ENCODE results near the gene ANKRD27. TPM values are rescaled to one million over a fixed set of nuclear protein-coding genes. Genes with fewer than 3 reads are reported as not detected.
"Not testable (repeated sequence)": the region's sequence is repeated elsewhere in the genome, so short reads cannot be mapped to it uniquely, and the experiment has no call there.

ANKRD27 gene
- 18.2 TPM for polyA plus RNA-seq (2013, experiment 1 of 2)
- polyA plus RNA-seq (2013, experiment 2 of 2) = 23.3 TPM

DNA sequence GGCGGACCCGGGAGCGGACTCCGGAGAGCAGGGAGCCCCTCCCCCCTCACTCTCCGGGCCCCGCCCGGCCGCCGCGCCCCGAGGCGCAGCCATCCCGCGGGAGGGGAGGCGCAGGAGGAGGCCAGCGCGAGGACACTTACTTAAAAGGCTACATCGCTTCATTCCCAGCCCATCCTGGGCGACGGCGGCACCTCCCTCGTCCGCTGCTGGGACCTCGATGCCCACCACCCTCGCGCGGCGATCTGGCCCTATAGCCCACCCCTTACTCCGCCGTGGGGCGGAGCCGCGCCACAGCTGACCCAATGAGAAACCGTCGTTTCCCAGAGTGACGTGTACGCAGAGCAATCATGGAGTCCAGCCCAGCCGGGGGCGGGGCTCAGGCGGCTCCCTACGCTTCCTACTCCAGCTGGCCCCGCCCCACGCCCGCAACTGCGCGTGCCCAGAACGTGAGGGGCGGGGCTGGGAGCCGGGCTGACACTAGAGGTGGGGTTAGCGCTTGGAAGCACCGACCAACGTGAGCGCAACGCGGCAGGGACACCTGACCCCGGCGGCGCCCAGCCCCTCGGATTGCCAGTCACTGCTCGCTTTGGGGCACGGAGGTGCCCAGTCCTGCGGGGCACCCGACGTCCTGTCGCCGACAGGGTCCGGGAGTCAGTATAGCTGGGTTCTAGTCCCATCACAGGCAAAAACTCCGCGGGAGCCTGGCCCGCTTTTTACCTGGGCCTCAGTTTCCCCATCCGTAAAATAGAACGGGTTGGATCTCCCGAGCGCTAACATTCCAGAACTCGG is at the start of gene ANKRD27:
ANKRD27 (minus strand) TSS at position 250 of the 789 bp plus-strand sequence. CDS start 16,165 bp downstream, outside the sequence.
- Histone ChIP-seq H3K4me3 (ENCODE audit: low read length) (peak within 1 kb of the TSS; percentile 92), H3K9ac (ENCODE audit: low read depth, low read length) (peak within 1 kb of the TSS; percentile 78), H3K4me1 (ENCODE audit: insufficient read depth, low read length) (no peaks in the 10 kb centered on the region), H3K9me3 (ENCODE audit: insufficient read depth, low read depth, low read length) (no peaks in the 10 kb centered on the region), H3K27me3 (ENCODE audit: insufficient read depth, low read length) (peaks cover 47% of the 10 kb centered on the region), H3K36me3 (ENCODE audit: insufficient read depth, low read length) (no peaks in the 10 kb centered on the region), H3K27ac (ENCODE audit: low read depth, low read length) (no peak within 1 kb of the TSS)
- WGBS = under 1% methylated on average over 75 of the region's 75 CpGs

DNA sequence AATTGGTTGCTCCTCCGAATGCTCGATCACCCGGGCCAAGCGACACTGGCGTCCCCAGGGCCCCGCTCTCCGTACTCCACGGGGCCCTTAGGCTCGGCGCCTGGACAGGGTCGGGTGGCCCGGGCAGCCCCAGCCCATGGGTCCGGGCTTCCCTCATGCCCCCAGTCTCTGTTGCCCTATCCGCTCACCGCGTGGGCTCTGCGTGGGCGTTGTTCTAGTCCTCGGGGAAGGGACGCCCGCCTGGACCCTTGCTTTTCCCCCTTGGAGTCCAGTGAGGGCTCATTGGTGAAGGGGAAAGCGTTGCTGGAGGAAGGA is 45.9 kb upstream of the ANKRD27 start:
- Histone ChIP-seq H3K27ac (ENCODE audit: low read depth, low read length) (no peak overlapping the region), H3K4me1 (ENCODE audit: insufficient read depth, low read length) (no peaks in the 10 kb centered on the region), H3K36me3 (ENCODE audit: insufficient read depth, low read length) (no peaks in the 10 kb centered on the region), H3K4me3 (ENCODE audit: low read length) (no peak overlapping the region), H3K9me3 (ENCODE audit: insufficient read depth, low read depth, low read length) (no peaks in the 10 kb centered on the region), H3K27me3 (ENCODE audit: insufficient read depth, low read length) (no peaks in the 10 kb centered on the region), H3K9ac (ENCODE audit: low read depth, low read length) (no peak overlapping the region)
- WGBS = 96% methylated on average over 22 of the region's 22 CpGs

DNA sequence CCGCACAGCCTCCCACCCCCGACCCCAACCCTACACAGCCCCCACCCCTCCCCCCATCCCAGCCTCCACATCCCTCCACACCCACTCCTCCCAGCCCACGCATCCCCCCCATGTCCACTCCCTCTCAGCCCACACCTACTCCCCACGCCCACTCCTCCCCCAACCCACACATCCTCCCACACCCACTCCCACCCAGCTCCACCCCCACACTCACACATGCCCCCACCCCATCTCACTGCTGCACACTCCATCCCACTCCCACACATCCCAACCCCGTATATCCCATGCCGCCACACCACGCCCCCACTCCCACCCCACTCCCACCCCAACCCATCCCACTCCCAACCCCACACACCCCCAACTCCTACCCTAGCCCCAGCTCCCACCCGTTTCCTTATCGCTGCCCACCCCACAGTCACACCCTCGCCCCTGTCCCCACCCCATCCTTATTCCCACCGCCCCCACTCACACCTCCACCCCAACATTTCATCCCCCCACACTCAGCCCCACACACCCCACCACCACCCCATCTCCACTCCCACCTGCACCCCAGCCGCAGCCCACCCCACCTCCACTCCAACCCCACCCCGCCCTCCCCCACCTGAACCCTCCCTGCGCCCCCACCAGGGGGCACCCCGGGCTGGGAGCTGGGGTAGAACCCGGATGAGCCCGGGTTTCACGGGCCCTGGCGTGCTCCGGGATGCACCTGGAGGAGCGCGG is 45.4 kb upstream of the ANKRD27 start:
- 94% methylated on average over 18 of the region's 22 CpGs for WGBS
- Histone ChIP-seq H3K36me3 (ENCODE audit: insufficient read depth, low read length) (no peaks in the 10 kb centered on the region), H3K9ac (ENCODE audit: low read depth, low read length) (no peak overlapping the region), H3K27ac (ENCODE audit: low read depth, low read length) (no peak overlapping the region), H3K9me3 (ENCODE audit: insufficient read depth, low read depth, low read length) (no peaks in the 10 kb centered on the region), H3K27me3 (ENCODE audit: insufficient read depth, low read length) (no peaks in the 10 kb centered on the region), H3K4me3 (ENCODE audit: low read length) (no peak overlapping the region), H3K4me1 (ENCODE audit: insufficient read depth, low read length) (no peaks in the 10 kb centered on the region)

DNA sequence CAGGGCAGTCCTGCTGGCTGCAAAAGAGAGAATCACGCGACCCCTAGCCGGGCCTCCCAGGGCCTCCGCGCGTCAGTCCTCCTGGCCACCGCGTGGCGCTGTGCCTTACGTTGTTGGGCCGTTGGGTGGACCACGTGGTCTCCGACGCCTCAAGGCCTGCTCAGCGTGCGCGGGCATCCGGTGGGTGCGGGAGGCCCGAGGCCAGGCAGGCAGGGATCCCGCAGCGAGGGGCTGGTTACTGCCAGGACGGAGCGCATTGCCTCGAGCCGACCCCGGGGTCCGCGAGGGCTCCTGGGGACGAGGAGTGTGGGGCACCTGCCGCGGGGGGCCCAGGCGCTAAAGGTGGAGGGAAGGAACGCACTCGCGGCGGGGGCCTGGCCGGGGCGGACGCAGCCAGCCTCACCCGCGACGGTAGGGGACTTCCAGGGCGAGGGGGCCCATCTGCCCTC is 44.7 kb upstream of the ANKRD27 start, which contains the start of gene TDRD12:
TDRD12 (plus strand) TSS at position 157 of the 449 bp plus-strand sequence. CDS start 306 bp downstream, outside the sequence.
- no peaks in the 10 kb centered on the region for H3K27me3 ChIP-seq (ENCODE audit: insufficient read depth, low read length)
- H3K27ac ChIP-seq (ENCODE audit: low read depth, low read length) = no peak within 1 kb of the TSS
- H3K9ac ChIP-seq (ENCODE audit: low read depth, low read length) = no peak within 1 kb of the TSS
- no peaks in the 10 kb centered on the region for H3K36me3 ChIP-seq (ENCODE audit: insufficient read depth, low read length)
- H3K4me1 ChIP-seq (ENCODE audit: insufficient read depth, low read length) = no peaks in the 10 kb centered on the region
- H3K4me3 ChIP-seq (ENCODE audit: low read length) = no peak within 1 kb of the TSS
- H3K9me3 ChIP-seq (ENCODE audit: insufficient read depth, low read depth, low read length) = no peaks in the 10 kb centered on the region
- WGBS = 96% methylated on average over 44 of the region's 44 CpGs

DNA sequence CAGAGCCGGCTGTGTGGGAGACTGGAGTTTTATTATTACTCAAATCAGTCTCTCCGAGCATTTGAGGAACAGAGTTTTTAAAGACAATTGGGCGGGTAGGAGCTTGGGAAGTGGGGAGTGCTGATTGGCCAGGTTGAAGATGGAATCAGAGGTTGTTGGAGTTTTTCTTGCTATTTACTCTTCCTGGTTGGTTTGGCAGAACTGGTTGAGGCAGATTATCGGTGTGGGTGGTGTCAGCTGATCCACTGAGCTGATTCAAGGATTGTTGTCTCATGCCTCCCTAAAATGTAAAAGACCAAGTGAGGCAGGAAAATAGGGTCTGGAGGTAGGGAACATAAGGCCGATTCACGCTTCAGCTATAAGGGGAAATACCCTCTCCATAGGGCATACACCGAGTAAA is 43.3 kb upstream of the ANKRD27 start:
- H3K27me3 ChIP-seq (ENCODE audit: insufficient read depth, low read length) = no peaks in the 10 kb centered on the region

DNA sequence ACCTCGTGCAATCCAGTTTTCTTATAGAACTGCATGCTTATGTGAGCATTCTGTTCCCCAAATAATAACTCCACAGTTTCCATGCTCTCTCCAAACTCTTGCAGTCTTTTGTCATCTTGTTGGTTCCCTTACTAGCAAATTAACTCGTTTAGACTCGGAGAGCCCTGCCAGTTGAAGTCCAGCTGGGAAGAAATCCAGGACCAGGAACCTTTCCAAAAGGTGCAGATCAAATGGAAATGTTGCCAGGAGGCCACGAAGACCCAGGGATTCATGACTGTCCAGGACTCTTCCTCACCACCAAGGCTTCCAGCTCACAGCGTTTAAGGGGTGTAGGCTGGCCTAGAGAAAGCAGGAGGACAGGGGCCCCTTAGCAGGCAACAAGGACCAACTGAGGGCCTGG is 42.5 kb upstream of the ANKRD27 start:
- Histone ChIP-seq H3K27me3 (ENCODE audit: insufficient read depth, low read length) (no peaks in the 10 kb centered on the region), H3K27ac (ENCODE audit: low read depth, low read length) (no peak overlapping the region), H3K36me3 (ENCODE audit: insufficient read depth, low read length) (peaks cover 3% of the 10 kb centered on the region; the same call in 1 of the 2 replicates), H3K4me3 (ENCODE audit: low read length) (no peak overlapping the region), H3K4me1 (ENCODE audit: insufficient read depth, low read length) (no peaks in the 10 kb centered on the region), H3K9me3 (ENCODE audit: insufficient read depth, low read depth, low read length) (no peaks in the 10 kb centered on the region), H3K9ac (ENCODE audit: low read depth, low read length) (no peak overlapping the region)
- 88% methylated on average over 5 of the region's 5 CpGs for WGBS

More for the DNA sequence above, 43.3 kb upstream of the ANKRD27 start:
- H3K36me3 ChIP-seq (ENCODE audit: insufficient read depth, low read length) = no peaks in the 10 kb centered on the region
- H3K9ac ChIP-seq (ENCODE audit: low read depth, low read length) = no peak overlapping the region
- no peak overlapping the region for H3K4me3 ChIP-seq (ENCODE audit: low read length)
- H3K9me3 ChIP-seq (ENCODE audit: insufficient read depth, low read depth, low read length) = no peaks in the 10 kb centered on the region
- no peaks in the 10 kb centered on the region for H3K4me1 ChIP-seq (ENCODE audit: insufficient read depth, low read length)
- H3K27ac ChIP-seq (ENCODE audit: low read depth, low read length) = no peak overlapping the region
- WGBS = 90% methylated on average over 7 of the region's 7 CpGs

DNA sequence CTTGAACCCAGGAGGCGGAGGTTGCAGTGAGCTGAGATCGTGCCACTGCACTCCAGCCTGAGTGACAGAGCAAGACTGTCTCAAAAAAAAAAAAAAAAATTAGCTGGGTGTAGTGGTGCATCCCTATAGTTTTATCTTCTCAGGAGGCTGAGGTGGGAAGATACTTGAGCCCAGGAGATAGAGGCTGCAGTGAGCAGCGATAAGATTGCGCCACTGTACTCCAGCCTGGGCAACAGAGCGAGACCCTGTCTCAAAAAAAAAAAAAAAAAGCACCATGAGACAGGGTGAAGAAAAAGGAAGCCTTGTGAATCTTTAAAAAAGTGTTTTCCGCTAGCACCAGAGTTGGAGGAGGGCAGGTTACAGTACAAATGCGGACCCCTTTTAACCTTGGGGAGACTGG is 41.2 kb upstream of the ANKRD27 start:
- 94% methylated on average over 7 of the region's 7 CpGs for WGBS
- H3K4me3 ChIP-seq (ENCODE audit: low read length); H3K4me1 ChIP-seq (ENCODE audit: insufficient read depth, low read length); H3K27ac ChIP-seq (ENCODE audit: low read depth, low read length); H3K27me3 ChIP-seq (ENCODE audit: insufficient read depth, low read length); H3K36me3 ChIP-seq (ENCODE audit: insufficient read depth, low read length); H3K9me3 ChIP-seq (ENCODE audit: insufficient read depth, low read depth, low read length); H3K9ac ChIP-seq (ENCODE audit: low read depth, low read length): not testable (repeated sequence)

DNA sequence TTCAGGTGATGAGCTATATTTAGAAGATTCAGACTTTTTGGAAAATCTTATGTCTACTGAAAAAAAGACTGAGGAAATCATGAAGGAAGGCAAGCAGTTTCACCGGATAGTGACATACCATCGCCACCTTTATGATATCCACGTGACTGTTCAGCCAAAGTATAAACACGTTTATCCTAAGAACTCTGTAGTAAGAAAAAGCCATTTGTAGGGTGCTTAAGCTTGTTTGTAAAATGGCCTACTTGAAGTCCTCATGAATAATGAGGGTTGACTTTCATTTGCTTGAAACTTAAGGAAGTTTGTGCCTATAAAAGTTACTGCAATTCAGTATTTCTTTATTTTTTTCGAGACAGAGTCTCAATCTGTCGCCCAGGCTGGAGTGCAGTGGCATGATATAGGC is 36.8 kb upstream of the ANKRD27 start:
- H3K4me3 ChIP-seq (ENCODE audit: low read length) = no peak overlapping the region
- H3K27me3 ChIP-seq (ENCODE audit: insufficient read depth, low read length) = no peaks in the 10 kb centered on the region
- 95% methylated on average over 6 of the region's 6 CpGs for WGBS
- H3K4me1 ChIP-seq (ENCODE audit: insufficient read depth, low read length) = no peaks in the 10 kb centered on the region
- H3K36me3 ChIP-seq (ENCODE audit: insufficient read depth, low read length) = peaks cover 10% of the 10 kb centered on the region; the same call in 1 of the 2 replicates
- no peak overlapping the region for H3K9ac ChIP-seq (ENCODE audit: low read depth, low read length)
- no peak overlapping the region for H3K27ac ChIP-seq (ENCODE audit: low read depth, low read length)
- H3K9me3 ChIP-seq (ENCODE audit: insufficient read depth, low read depth, low read length) = no peaks in the 10 kb centered on the region

DNA sequence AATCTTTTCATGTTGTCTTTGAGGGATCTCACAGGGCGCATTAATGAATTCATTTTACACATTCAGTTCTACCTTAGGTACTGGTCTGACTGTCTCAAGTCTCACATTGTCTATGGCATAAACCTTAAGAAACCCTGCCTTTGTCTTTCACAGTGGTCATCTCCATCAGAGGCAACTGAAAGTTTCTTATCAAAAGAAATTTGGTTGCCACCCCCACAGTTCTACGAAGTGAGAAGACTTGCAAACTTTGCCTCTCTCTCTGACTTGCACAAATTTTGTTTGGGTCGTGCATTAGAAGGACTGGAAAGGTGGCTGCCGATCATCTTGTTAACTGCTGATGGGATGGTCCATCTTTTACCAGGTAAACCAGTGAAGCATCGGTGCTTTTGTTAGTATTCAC is 34.1 kb upstream of the ANKRD27 start:
- H3K36me3 ChIP-seq (ENCODE audit: insufficient read depth, low read length) = peaks cover 12% of the 10 kb centered on the region; the same call in 1 of the 2 replicates
- no peak overlapping the region for H3K4me3 ChIP-seq (ENCODE audit: low read length)
- no peaks in the 10 kb centered on the region for H3K27me3 ChIP-seq (ENCODE audit: insufficient read depth, low read length)
- H3K9ac ChIP-seq (ENCODE audit: low read depth, low read length) = no peak overlapping the region
- H3K4me1 ChIP-seq (ENCODE audit: insufficient read depth, low read length) = no peaks in the 10 kb centered on the region
- H3K9me3 ChIP-seq (ENCODE audit: insufficient read depth, low read depth, low read length) = peaks cover 4% of the 10 kb centered on the region; the same call in 1 of the 2 replicates
- 90% methylated on average over 5 of the region's 5 CpGs for WGBS
- H3K27ac ChIP-seq (ENCODE audit: low read depth, low read length) = no peak overlapping the region

DNA sequence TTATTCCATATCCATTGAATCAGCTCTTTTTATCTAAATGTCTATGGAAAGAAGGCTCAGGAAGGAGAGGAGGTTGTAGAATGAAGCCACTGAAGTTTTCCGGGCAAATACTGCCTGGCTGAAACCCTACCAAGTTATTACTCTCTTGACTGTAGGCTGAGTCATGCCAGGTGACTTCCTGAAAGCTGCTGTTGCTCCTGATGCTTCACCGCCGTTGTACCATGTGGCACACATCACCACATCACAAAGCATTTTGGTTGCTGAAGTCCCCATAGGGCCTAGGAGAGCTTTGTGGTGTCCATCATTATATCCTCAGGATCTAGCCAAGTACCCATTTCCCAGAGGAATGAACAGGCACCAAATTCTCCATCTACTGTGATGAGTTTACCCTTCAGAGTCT is 33.5 kb upstream of the ANKRD27 start:
- Histone ChIP-seq H3K4me1 (ENCODE audit: insufficient read depth, low read length) (no peaks in the 10 kb centered on the region), H3K27ac (ENCODE audit: low read depth, low read length) (no peak overlapping the region), H3K27me3 (ENCODE audit: insufficient read depth, low read length) (no peaks in the 10 kb centered on the region), H3K9ac (ENCODE audit: low read depth, low read length) (no peak overlapping the region), H3K36me3 (ENCODE audit: insufficient read depth, low read length) (peaks cover 12% of the 10 kb centered on the region; the same call in 1 of the 2 replicates), H3K9me3 (ENCODE audit: insufficient read depth, low read depth, low read length) (peaks cover 7% of the 10 kb centered on the region; the same call in 1 of the 2 replicates), H3K4me3 (ENCODE audit: low read length) (no peak overlapping the region)
- WGBS = 95% methylated on average over 3 of the region's 3 CpGs

DNA sequence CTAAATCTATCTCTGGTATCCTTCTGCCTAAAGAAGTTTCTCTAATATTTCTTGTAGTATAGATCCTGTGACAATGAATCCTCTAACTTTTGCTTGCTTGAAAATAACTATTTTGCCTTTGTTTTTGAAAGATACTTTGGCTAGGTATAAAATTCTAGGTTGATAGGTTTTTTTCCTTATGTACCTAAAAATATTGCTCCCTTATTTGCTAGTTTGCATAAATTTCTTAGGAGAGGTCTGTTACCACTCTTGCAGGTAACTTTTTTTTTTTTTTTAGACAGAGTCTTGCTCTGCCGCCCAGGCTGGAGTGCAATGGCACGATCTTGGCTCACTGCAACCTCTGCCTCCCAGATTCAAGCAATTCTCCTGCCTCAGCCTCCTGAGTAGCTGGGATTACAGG is 29.0 kb upstream of the ANKRD27 start:
- not testable (repeated sequence) for H3K9ac ChIP-seq (ENCODE audit: low read depth, low read length); H3K27me3 ChIP-seq (ENCODE audit: insufficient read depth, low read length); H3K4me1 ChIP-seq (ENCODE audit: insufficient read depth, low read length); H3K4me3 ChIP-seq (ENCODE audit: low read length); H3K27ac ChIP-seq (ENCODE audit: low read depth, low read length); H3K9me3 ChIP-seq (ENCODE audit: insufficient read depth, low read depth, low read length); H3K36me3 ChIP-seq (ENCODE audit: insufficient read depth, low read length)
- WGBS = 90% methylated on average over 2 of the region's 2 CpGs
